ENCODE measurements around the gene RYR1. TPM values are rescaled to one million over a fixed set of nuclear protein-coding genes. Genes with fewer than 3 reads are reported as not detected.

The RYR1 gene
- total and polyA plus RNA-seq, 2 of the 13 experiments (the other 11 are each of a cell fraction or from before 2014, with no cell fraction given): 0.03 TPM; not detected in 1

DNA sequence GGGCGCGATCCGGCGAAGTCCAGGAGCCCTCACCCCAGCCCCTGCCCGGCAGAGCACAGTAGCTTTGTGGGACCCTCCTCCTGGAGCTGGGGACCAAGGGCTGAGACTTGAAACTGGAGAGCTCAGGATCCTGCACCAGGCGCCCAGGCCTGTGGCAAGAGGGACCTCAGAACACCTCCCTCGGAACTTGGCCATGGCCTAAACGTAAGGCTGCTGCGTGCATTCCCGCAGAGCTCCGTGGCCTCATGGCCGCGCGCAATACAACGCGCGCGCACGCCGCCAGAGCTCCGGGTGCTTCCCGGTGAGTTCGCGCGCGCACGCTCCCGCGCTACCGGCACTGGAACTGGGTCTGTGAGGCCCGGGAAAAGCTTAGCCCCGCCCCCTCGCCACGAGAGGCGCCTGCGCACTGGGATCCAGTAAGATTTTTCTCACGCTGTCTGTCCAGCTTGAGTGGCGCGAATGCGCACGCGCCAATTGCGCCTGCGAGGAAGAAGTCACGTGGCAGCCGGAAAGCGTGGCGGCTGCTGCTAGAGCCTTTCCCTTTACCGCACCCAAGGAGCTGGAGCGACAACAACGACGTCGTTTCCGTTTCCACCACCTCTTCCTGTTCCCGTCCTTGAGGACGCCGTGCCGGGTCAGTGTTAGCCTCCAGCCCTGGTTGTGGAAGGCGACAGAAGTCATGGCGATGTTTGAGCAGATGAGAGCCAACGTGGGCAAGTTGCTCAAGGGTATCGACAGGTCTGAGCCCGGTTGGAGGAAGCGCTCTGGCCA, 185.3 kb downstream of the RYR1 start, which contains the start of gene EIF3K (continued):
- TF ChIP-seq, protein P1, sequence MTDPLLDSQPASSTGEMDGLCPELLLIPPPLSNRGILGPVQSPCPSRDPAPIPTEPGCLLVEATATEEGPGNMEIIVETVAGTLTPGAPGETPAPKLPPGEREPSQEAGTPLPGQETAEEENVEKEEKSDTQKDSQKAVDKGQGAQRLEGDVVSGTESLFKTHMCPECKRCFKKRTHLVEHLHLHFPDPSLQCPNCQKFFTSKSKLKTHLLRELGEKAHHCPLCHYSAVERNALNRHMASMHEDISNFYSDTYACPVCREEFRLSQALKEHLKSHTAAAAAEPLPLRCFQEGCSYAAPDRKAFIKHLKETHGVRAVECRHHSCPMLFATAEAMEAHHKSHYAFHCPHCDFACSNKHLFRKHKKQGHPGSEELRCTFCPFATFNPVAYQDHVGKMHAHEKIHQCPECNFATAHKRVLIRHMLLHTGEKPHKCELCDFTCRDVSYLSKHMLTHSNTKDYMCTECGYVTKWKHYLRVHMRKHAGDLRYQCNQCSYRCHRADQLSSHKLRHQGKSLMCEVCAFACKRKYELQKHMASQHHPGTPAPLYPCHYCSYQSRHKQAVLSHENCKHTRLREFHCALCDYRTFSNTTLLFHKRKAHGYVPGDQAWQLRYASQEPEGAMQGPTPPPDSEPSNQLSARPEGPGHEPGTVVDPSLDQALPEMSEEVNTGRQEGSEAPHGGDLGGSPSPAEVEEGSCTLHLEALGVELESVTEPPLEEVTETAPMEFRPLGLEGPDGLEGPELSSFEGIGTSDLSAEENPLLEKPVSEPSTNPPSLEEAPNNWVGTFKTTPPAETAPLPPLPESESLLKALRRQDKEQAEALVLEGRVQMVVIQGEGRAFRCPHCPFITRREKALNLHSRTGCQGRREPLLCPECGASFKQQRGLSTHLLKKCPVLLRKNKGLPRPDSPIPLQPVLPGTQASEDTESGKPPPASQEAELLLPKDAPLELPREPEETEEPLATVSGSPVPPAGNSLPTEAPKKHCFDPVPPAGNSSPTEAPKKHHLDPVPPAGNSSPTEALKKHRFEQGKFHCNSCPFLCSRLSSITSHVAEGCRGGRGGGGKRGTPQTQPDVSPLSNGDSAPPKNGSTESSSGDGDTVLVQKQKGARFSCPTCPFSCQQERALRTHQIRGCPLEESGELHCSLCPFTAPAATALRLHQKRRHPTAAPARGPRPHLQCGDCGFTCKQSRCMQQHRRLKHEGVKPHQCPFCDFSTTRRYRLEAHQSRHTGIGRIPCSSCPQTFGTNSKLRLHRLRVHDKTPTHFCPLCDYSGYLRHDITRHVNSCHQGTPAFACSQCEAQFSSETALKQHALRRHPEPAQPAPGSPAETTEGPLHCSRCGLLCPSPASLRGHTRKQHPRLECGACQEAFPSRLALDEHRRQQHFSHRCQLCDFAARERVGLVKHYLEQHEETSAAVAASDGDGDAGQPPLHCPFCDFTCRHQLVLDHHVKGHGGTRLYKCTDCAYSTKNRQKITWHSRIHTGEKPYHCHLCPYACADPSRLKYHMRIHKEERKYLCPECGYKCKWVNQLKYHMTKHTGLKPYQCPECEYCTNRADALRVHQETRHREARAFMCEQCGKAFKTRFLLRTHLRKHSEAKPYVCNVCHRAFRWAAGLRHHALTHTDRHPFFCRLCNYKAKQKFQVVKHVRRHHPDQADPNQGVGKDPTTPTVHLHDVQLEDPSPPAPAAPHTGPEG (CRISPR knock-in tag; IDR thresholded peaks at IDR 0.05): no peak
- TF ChIP-seq SALL1 (CRISPR knock-in tag; IDR thresholded peaks at IDR 0.05) (peak; percentile 31; the same call in 1 of the 2 replicates), MEIS2 (CRISPR knock-in tag; IDR thresholded peaks at IDR 0.05) (peak; percentile 98; the same call in 1 of the 2 replicates), MXD4 (CRISPR knock-in tag; IDR thresholded peaks at IDR 0.05) (peak; percentile 67), SOX6 (IDR thresholded peaks at IDR 0.05) (no peak), SOX6 (CRISPR knock-in tag; IDR thresholded peaks at IDR 0.05) (peak; percentile 36; the same call in 1 of the 2 replicates), HOXA3 (CRISPR knock-in tag; IDR thresholded peaks at IDR 0.05) (peak; percentile 93), CREM (IDR thresholded peaks at IDR 0.05) (peak; percentile 95), CREM (CRISPR knock-in tag; IDR thresholded peaks at IDR 0.05) (no peak), NPAS2 (CRISPR knock-in tag; IDR thresholded peaks at IDR 0.05; ENCODE audit: borderline replicate concordance) (no peak), ZSCAN22 (CRISPR knock-in tag; IDR thresholded peaks at IDR 0.05) (no peak), ZNF260 (CRISPR knock-in tag; IDR thresholded peaks at IDR 0.05; ENCODE audit: borderline replicate concordance, low read depth) (no peak), ZNF296 (CRISPR knock-in tag; conservative IDR thresholded peaks at IDR 0.05) (no peak), MXI1 (IDR thresholded peaks at IDR 0.05; ENCODE audit: borderline replicate concordance, low read depth, low read length) (peak; percentile 98; the same call in 2 of the 3 replicates), TBX3 (IDR thresholded peaks at IDR 0.05; ENCODE audit: borderline replicate concordance) (peak; percentile 33; the same call in 1 of the 2 replicates), ATF7-NPFF (CRISPR knock-in tag; IDR thresholded peaks at IDR 0.05; ENCODE audit: low read depth) (peak; percentile 38; the same call in 1 of the 2 replicates), HMG20B (CRISPR knock-in tag; conservative IDR thresholded peaks at IDR 0.05) (peak; percentile 12; the same call in 1 of the 2 replicates)
- TF ChIP-seq, protein P2, sequence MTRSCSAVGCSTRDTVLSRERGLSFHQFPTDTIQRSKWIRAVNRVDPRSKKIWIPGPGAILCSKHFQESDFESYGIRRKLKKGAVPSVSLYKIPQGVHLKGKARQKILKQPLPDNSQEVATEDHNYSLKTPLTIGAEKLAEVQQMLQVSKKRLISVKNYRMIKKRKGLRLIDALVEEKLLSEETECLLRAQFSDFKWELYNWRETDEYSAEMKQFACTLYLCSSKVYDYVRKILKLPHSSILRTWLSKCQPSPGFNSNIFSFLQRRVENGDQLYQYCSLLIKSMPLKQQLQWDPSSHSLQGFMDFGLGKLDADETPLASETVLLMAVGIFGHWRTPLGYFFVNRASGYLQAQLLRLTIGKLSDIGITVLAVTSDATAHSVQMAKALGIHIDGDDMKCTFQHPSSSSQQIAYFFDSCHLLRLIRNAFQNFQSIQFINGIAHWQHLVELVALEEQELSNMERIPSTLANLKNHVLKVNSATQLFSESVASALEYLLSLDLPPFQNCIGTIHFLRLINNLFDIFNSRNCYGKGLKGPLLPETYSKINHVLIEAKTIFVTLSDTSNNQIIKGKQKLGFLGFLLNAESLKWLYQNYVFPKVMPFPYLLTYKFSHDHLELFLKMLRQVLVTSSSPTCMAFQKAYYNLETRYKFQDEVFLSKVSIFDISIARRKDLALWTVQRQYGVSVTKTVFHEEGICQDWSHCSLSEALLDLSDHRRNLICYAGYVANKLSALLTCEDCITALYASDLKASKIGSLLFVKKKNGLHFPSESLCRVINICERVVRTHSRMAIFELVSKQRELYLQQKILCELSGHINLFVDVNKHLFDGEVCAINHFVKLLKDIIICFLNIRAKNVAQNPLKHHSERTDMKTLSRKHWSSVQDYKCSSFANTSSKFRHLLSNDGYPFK (CRISPR knock-in tag; IDR thresholded peaks at IDR 0.05; ENCODE audit: borderline replicate concordance): peak; percentile 86; the same call in 1 of the 2 replicates
- TF ChIP-seq, protein P3, sequence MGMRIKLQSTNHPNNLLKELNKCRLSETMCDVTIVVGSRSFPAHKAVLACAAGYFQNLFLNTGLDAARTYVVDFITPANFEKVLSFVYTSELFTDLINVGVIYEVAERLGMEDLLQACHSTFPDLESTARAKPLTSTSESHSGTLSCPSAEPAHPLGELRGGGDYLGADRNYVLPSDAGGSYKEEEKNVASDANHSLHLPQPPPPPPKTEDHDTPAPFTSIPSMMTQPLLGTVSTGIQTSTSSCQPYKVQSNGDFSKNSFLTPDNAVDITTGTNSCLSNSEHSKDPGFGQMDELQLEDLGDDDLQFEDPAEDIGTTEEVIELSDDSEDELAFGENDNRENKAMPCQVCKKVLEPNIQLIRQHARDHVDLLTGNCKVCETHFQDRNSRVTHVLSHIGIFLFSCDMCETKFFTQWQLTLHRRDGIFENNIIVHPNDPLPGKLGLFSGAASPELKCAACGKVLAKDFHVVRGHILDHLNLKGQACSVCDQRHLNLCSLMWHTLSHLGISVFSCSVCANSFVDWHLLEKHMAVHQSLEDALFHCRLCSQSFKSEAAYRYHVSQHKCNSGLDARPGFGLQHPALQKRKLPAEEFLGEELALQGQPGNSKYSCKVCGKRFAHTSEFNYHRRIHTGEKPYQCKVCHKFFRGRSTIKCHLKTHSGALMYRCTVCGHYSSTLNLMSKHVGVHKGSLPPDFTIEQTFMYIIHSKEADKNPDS (CRISPR knock-in tag; IDR thresholded peaks at IDR 0.05): no peak
